Right lobe of liver (tissue), 6 donors: ENCODE measurements around the gene TMIGD1. TPM values are rescaled to one million over a fixed set of nuclear protein-coding genes. Genes with fewer than 3 reads are reported as not detected.

Source experiments
- ATAC-seq, 4 donors: fragments of 200-7000 bp; cut with Tn5 transposase; one replicate each; pipeline ENCODE4 v1.9.1; 2020; ENCODE audit warnings: mild to moderate bottlenecking in 4 of 4, moderate library complexity in 4 of 4
- DNase-seq, 3 donors: peaks; one replicate each; pipeline ENCODE4 v3.0.0-alpha.2; 2020
- H3K27ac ChIP-seq, 3 donors: fragments of 200-600 bp; one replicate each; pipeline ENCODE4 v1.8.0; 2022
- H3K27me3 ChIP-seq, 2 donors: fragments of 200-600 bp; one replicate each; pipeline ENCODE4 v1.8.0; 2022
- H3K36me3 ChIP-seq, 4 donors: fragments of 200-600 bp; sonication (generic) in 1 of 4; one replicate each; pipeline versions ENCODE4 v1.5.1 to v1.8.0; 2017 to 2022; ENCODE audit warnings: control low read depth in 1 of 4
- H3K4me1 ChIP-seq, 4 donors: fragments of 200-600 bp; sonication (generic) in 1 of 4; one replicate each; pipeline versions ENCODE4 v1.5.1 to v1.8.0; 2017 to 2022; ENCODE audit warnings: control low read depth in 1 of 4
- H3K4me3 ChIP-seq, 3 donors: fragments of 200-600 bp; one replicate each; pipeline ENCODE4 v1.8.0; 2022
- H3K9me3 ChIP-seq, 4 donors: fragments of 200-600 bp; sonication (generic) in 1 of 4; one replicate each; pipeline versions ENCODE4 v1.5.1 to v1.8.0; 2017 to 2022; ENCODE audit warnings: control low read depth in 1 of 4
- CTCF ChIP-seq, 4 donors: fragments of 200-600 bp in 3 of 4; fragments of 450-650 bp in 1 of 4; IDR thresholded peaks; one replicate each; pipeline versions ENCODE4 v1.5.1 to v1.8.0; 2016 to 2022; ENCODE audit warnings: antibody characterized with exemption in 4 of 4, mild to moderate bottlenecking in 2 of 4
- POLR2A ChIP-seq: fragments of 450-650 bp; IDR thresholded peaks from one replicate; pipeline ENCODE4 v1.6.1; 2017; ENCODE audit warnings: antibody characterized with exemption, mild to moderate bottlenecking
- WGBS: methylation state at CpG from one replicate; pipeline ENCODE4 v1.1.6; 2018; ENCODE audit warnings: low coverage, low lambda C conversion rate; ENCODE audit not compliant: insufficient coverage; ENCODE audit errors: missing lambda C conversion rate; 5-methylcytosine and 5-hydroxymethylcytosine counted together
- intact Hi-C, 2 donors: fragments of 100-400 bp; cut with DNase I; formaldehyde crosslinking; loops; one replicate each; pipeline versions ENCODE4 v1.11.2 to v1.14.1; 2022
- total RNA-seq, 6 experiments: library from RNA; depleted of rRNA in 2 of 6; stranded (reverse); fragments of >200 nt in 2 of 6; fragmentation: NEBNext Ultra II Directional in 3 of 6; extraction: Animal tissue kit (Norgen Biotek cat#: 25700) in 3 of 6; gene quantifications; one replicate each; pipeline versions ENCODE4 v1.1.0 to v1.2.4, GENCODE V29; 2016 to 2023
- donor health status: DM: no; HTN: yes; CAD: no.
- donor health status: DM: no; HTN: no; CAD: no.
- donor health status: DM: no; HTN: no; CAD: no.
- donor health status: DM: no; HTN: yes; CAD: no.
- donor health status: DM: no; HTN: yes; CAD: no.

Gene TMIGD1
- total RNA-seq, 6 experiments from 2014 or later: not detected

- peaks cover 0 to 10% (median 0%) of the 10 kb centered on the region in 4 donors for H3K4me1 ChIP-seq
- WGBS: 33% methylated on average over 16 of the region's 17 CpGs
- H3K27me3 ChIP-seq: no peaks in the 10 kb centered on the region
- no peaks in the 10 kb centered on the region for H3K36me3 ChIP-seq
- intact Hi-C loops: no loop called here
- no peak for DNase-seq
- no peaks in the 10 kb centered on the region for H3K9me3 ChIP-seq
- H3K4me3 ChIP-seq: peak overlapping the region; percentile 71 to 90 (median 77)
- TF ChIP-seq CTCF (IDR thresholded peaks at IDR 0.05): no peak
- TF ChIP-seq POLR2A: no peak
- H3K27ac ChIP-seq: peak overlapping the region in 2 of 3 donors; percentile 36 to 52
- ATAC-seq: peak in 1 of 4 donors; percentile 13
Observed at GRCh38 chr17:30292286-30292858, 41.5 kb downstream of the TMIGD1 start.

DNA sequence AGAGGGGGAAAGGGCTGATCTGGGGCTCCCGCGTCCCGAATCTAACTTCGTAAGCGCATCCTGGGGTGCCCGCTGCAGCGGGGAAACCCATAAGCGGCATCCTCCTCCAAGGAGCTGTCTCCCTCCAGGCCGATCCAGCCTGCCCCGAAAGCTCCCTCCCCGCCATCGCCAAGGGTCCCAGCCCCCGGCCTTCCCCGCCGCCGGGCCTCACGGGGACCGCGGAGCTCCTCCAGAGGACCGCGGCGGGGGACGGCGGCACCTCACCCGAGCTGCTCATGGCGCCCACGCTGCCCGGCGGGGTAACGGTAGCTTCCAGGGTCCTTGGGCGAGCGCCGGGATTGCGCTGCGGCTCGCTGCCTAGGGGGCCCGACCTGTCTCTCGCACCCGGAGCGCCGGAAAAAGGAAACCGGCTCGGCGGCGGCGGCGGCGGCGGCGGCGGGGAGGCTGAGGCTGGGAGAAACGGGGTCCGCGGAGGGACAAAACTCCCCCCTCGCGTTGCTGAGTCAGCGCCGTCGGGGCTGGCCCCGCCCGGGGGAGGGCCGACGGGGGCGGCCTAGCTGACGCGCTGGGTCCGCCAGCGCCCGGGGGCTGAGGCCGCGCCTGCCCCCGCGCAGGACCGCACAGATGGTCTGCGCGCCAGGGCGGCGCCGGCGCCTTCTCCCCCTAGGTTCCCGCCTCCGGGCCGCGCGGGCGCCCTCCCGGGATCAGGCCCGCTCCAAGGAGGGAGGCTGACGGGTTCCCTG lies 42.1 kb downstream of the TMIGD1 start, which contains the start of gene BLMH:
Gene BLMH, minus strand, starts transcription at position 402 of the 743 bp plus-strand sequence. Its CDS starts 125 bp downstream, at position 277.
- H3K27ac ChIP-seq: peak within 1 kb of the TSS in 2 of 3 donors; percentile 36 to 52
- TF ChIP-seq CTCF (IDR thresholded peaks at IDR 0.05) (no peak), POLR2A (peak; percentile 58)
- WGBS: 2% methylated on average over 9 of the region's 89 CpGs

GRCh38 chr17:30290696-30291542 lies 42.9 kb downstream of the TMIGD1 start:
- DNase-seq (peak; percentile 50 to 59 (median 58)), ATAC-seq (peak; percentile 56 to 71 (median 66))
- Histone ChIP-seq H3K9me3 (no peaks in the 10 kb centered on the region), H3K4me1 (peaks cover 0 to 10% (median 0%) of the 10 kb centered on the region in 4 donors), H3K36me3 (peaks cover 0 to 10% (median 1%) of the 10 kb centered on the region in 4 donors), H3K27ac (peak overlapping the region in 1 of 3 donors; percentile 36), H3K27me3 (no peaks in the 10 kb centered on the region), H3K4me3 (peak overlapping the region; percentile 71 to 90 (median 77))
- TF ChIP-seq CTCF (IDR thresholded peaks at IDR 0.05): no peak
- TF ChIP-seq POLR2A: no peak
- intact Hi-C loops: no loop called here
- 17% methylated on average over 9 of the region's 22 CpGs for WGBS

More for the DNA sequence above, 42.1 kb downstream of the TMIGD1 start, which contains the start of gene BLMH:
- peak; percentile 91 to 94 (median 92) for ATAC-seq
- Histone ChIP-seq H3K9me3 (no peaks in the 10 kb centered on the region), H3K36me3 (peaks cover 0 to 2% (median 0%) of the 10 kb centered on the region in 4 donors), H3K4me1 (peaks cover 0 to 10% (median 0%) of the 10 kb centered on the region in 4 donors), H3K27me3 (no peaks in the 10 kb centered on the region), H3K4me3 (peak within 1 kb of the TSS; percentile 71 to 90 (median 77))
- peak; percentile 79 to 84 (median 79) for DNase-seq
- intact Hi-C loops: no loop called here

- H3K27me3 ChIP-seq: no peaks in the 10 kb centered on the region
- intact Hi-C loops: no loop called here
- no peak overlapping the region for H3K27ac ChIP-seq
- DNase-seq (no peak), ATAC-seq (no peak)
- peaks cover 0 to 10% (median 0%) of the 10 kb centered on the region in 4 donors for H3K4me1 ChIP-seq
- WGBS: 65% methylated on average over 2 of the region's 2 CpGs
- H3K9me3 ChIP-seq: no peaks in the 10 kb centered on the region
- no peak overlapping the region for H3K4me3 ChIP-seq
- TF ChIP-seq CTCF (IDR thresholded peaks at IDR 0.05) (no peak), POLR2A (no peak)
- H3K36me3 ChIP-seq: peaks cover 0 to 19% (median 2%) of the 10 kb centered on the region in 4 donors
Observed at GRCh38 chr17:30290077-30290476, 43.8 kb downstream of the TMIGD1 start.
